Measurements from ENCODE around the gene SLC7A6OS.

The SLC7A6OS gene

DNA sequence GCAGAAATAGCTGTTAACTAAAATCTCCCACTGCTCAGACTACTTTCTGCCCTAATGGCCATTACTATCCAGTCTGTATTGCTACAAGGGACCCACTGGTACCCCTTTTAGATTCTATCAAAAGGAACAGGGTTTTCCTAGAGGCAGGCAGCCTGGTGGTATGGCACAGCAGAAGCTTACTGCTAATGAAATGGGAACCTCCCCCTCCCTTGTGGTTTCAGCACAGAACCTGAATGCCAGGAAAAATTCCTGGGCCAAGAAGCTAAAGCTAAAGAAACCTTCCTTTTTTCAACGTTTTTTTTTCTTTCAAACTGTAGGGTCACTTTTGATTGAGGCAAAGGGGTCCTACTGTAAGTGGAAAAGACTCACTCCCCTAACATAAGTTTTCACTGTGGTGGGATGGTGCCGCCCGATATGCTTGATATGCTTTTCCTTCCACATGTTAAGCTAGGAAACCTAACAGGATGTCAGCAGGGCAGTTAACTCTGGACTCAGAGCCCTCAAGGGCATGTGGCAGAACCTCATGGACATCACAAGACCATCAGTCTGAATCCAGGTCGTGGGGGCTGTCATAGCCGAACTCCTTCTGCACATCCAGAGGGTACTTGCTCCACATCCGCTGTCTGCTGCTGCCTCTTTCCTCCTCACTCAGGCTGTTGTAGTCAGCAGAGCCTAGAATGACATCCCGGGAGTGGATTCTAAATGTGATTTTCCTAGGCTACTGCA, 9.8 kb downstream of the SLC7A6OS start:
- Histone ChIP-seq H3K4me2 (ENCODE audit: insufficient read depth, low read length, poor library complexity, severe bottlenecking) (no peak overlapping the region), H3K4ac (ENCODE audit: low read length) (no peak overlapping the region), H3K18ac (ENCODE audit: low read length) (no peak overlapping the region), H2AFZ (ENCODE audit: low read length) (no peak overlapping the region), H2BK12ac (ENCODE audit: low read length) (no peak overlapping the region), H2BK5ac (ENCODE audit: low read length) (no peak overlapping the region), H3K9me3 (replicated peaks in 1 of 2; ENCODE audit: control insufficient read depth in 2 of 2, insufficient read depth in 1 of 2, low read depth in 1 of 2, low read length in 2 of 2) (no peaks in the 10 kb centered on the region), H4K91ac (ENCODE audit: low read depth, low read length, poor library complexity) (no peak overlapping the region), H3K9ac (ENCODE audit: low read depth, low read length, poor library complexity) (no peak overlapping the region), H2BK120ac (ENCODE audit: low read depth, low read length) (no peak overlapping the region), H3K4me1 (ENCODE audit: control insufficient read depth in 2 of 2, insufficient read depth in 1 of 2, low read depth in 1 of 2, low read length in 2 of 2) (no peaks in the 10 kb centered on the region), H3K79me1 (ENCODE audit: low read depth, low read length) (peaks cover 2% of the 10 kb centered on the region), H2AK5ac (ENCODE audit: low read depth, low read length) (no peak overlapping the region), H4K8ac (ENCODE audit: low read depth, low read length) (no peak overlapping the region), H3K23ac (ENCODE audit: low read depth, low read length, poor library complexity) (peak overlapping the region; percentile 13), H3K27me3 (ENCODE audit: control insufficient read depth in 3 of 3, insufficient read depth in 3 of 3, low read depth in 1 of 3, low read length in 3 of 3) (no peaks in the 10 kb centered on the region), H3K4me3 (ENCODE audit: low read length in 2 of 2) (no peak overlapping the region), H3K36me3 (replicated peaks in 1 of 2; ENCODE audit: control insufficient read depth in 2 of 2, insufficient read depth in 2 of 2, low read length in 2 of 2) (peaks cover 45 to 96% of the 10 kb centered on the region in 2 donors), H3K14ac (ENCODE audit: low read length) (no peak overlapping the region), H3K27ac (replicated peaks; ENCODE audit: low read length) (no peak overlapping the region), H2BK15ac (ENCODE audit: low read length) (no peak overlapping the region)
- DNase-seq (ENCODE audit: low spot score) = no peak
- WGBS, 2 donors (ENCODE audit: extremely low coverage in 2 of 2, insufficient read length in 2 of 2, insufficient replicate concordance in 1 of 2) = no CpG with 5 or more reads among the region's 7 CpGs

DNA sequence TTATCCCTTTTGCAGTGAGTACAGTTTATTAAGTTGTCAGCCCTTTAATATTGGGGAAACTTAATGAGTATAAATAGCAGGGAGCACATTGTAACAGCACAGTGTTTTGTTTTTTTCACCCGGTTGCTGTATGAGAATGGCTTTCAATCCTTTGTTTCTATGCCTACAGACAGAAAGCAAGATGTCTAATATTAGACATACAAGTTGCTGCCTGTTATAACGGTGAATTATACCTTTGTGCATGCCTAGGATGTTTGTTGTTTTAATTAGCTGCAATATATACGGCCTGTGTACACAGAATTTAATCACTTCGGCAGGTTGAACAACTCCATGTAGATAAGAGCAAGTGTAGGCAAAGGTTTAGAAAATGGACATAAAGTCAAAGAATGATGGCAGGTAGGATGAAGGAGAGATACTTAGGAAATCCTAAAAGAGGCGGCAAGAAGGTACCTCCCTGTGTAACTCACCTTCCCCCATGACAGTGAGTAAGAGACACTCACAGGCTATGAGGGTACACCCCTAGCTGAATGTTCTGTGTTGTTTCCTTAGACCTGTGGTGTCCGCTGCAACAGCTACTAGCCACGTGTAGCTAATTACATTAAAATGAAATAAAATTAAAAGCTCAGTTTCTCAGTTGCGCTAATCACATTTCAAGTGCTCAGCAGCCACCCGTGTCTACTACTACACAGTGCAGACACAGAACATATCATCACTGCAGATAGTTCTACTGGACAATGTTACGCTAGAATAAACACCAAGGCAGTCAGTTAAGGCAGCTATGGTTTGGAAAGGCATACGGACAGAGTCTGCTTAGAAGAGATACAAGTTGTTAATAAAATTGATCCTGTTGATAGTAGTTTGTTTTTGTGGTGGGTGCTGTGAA, 10.9 kb downstream of the SLC7A6OS start:
- WGBS, 2 donors (ENCODE audit: extremely low coverage in 2 of 2, insufficient read length in 2 of 2, insufficient replicate concordance in 1 of 2) = no CpG with 5 or more reads among the region's 11 CpGs
- Histone ChIP-seq H3K4ac (ENCODE audit: low read length) (no peak overlapping the region), H2BK12ac (ENCODE audit: low read length) (no peak overlapping the region), H3K36me3 (replicated peaks in 1 of 2; ENCODE audit: control insufficient read depth in 2 of 2, insufficient read depth in 2 of 2, low read length in 2 of 2) (peaks cover 44 to 95% of the 10 kb centered on the region in 2 donors), H3K27ac (replicated peaks; ENCODE audit: low read length) (no peak overlapping the region), H3K9me3 (replicated peaks in 1 of 2; ENCODE audit: control insufficient read depth in 2 of 2, insufficient read depth in 1 of 2, low read depth in 1 of 2, low read length in 2 of 2) (no peaks in the 10 kb centered on the region), H2BK120ac (ENCODE audit: low read depth, low read length) (no peak overlapping the region), H2AFZ (ENCODE audit: low read length) (no peak overlapping the region), H3K14ac (ENCODE audit: low read length) (no peak overlapping the region), H3K23ac (ENCODE audit: low read depth, low read length, poor library complexity) (no peak overlapping the region), H2BK5ac (ENCODE audit: low read length) (no peak overlapping the region), H3K18ac (ENCODE audit: low read length) (no peak overlapping the region), H3K4me2 (ENCODE audit: insufficient read depth, low read length, poor library complexity, severe bottlenecking) (no peak overlapping the region), H4K91ac (ENCODE audit: low read depth, low read length, poor library complexity) (no peak overlapping the region), H3K4me1 (ENCODE audit: control insufficient read depth in 2 of 2, insufficient read depth in 1 of 2, low read depth in 1 of 2, low read length in 2 of 2) (no peaks in the 10 kb centered on the region), H3K9ac (ENCODE audit: low read depth, low read length, poor library complexity) (no peak overlapping the region), H2BK15ac (ENCODE audit: low read length) (no peak overlapping the region), H3K4me3 (ENCODE audit: low read length in 2 of 2) (no peak overlapping the region), H3K27me3 (ENCODE audit: control insufficient read depth in 3 of 3, insufficient read depth in 3 of 3, low read depth in 1 of 3, low read length in 3 of 3) (no peaks in the 10 kb centered on the region), H2AK5ac (ENCODE audit: low read depth, low read length) (no peak overlapping the region), H4K8ac (ENCODE audit: low read depth, low read length) (no peak overlapping the region), H3K79me1 (ENCODE audit: low read depth, low read length) (no peaks in the 10 kb centered on the region)
- no peak for DNase-seq (ENCODE audit: low spot score)

GRCh38 chr16:68298907-68299561, 11.7 kb downstream of the SLC7A6OS start:
- no peak overlapping the region for H2BK15ac ChIP-seq (ENCODE audit: low read length)
- H2BK12ac ChIP-seq (ENCODE audit: low read length) = no peak overlapping the region
- H3K79me1 ChIP-seq (ENCODE audit: low read depth, low read length) = no peaks in the 10 kb centered on the region
- H2AK5ac ChIP-seq (ENCODE audit: low read depth, low read length) = no peak overlapping the region
- peaks cover 47 to 96% of the 10 kb centered on the region in 2 donors for H3K36me3 ChIP-seq (replicated peaks in 1 of 2; ENCODE audit: control insufficient read depth in 2 of 2, insufficient read depth in 2 of 2, low read length in 2 of 2)
- H2BK5ac ChIP-seq (ENCODE audit: low read length) = no peak overlapping the region
- H4K91ac ChIP-seq (ENCODE audit: low read depth, low read length, poor library complexity) = no peak overlapping the region
- no peak overlapping the region for H3K27ac ChIP-seq (replicated peaks; ENCODE audit: low read length)
- no peak overlapping the region for H2BK120ac ChIP-seq (ENCODE audit: low read depth, low read length)
- DNase-seq (ENCODE audit: low spot score) = no peak
- no peak overlapping the region for H3K9ac ChIP-seq (ENCODE audit: low read depth, low read length, poor library complexity)
- no peak overlapping the region for H3K18ac ChIP-seq (ENCODE audit: low read length)
- WGBS, 2 donors (ENCODE audit: extremely low coverage in 2 of 2, insufficient read length in 2 of 2, insufficient replicate concordance in 1 of 2) = no CpG with 5 or more reads among the region's 5 CpGs
- H3K23ac ChIP-seq (ENCODE audit: low read depth, low read length, poor library complexity) = no peak overlapping the region
- no peaks in the 10 kb centered on the region for H3K9me3 ChIP-seq (replicated peaks in 1 of 2; ENCODE audit: control insufficient read depth in 2 of 2, insufficient read depth in 1 of 2, low read depth in 1 of 2, low read length in 2 of 2)
- no peak overlapping the region for H3K4ac ChIP-seq (ENCODE audit: low read length)
- no peaks in the 10 kb centered on the region for H3K4me1 ChIP-seq (ENCODE audit: control insufficient read depth in 2 of 2, insufficient read depth in 1 of 2, low read depth in 1 of 2, low read length in 2 of 2)
- H2AFZ ChIP-seq (ENCODE audit: low read length) = no peak overlapping the region
- H3K4me3 ChIP-seq (ENCODE audit: low read length in 2 of 2) = no peak overlapping the region
- no peaks in the 10 kb centered on the region for H3K27me3 ChIP-seq (ENCODE audit: control insufficient read depth in 3 of 3, insufficient read depth in 3 of 3, low read depth in 1 of 3, low read length in 3 of 3)
- H3K4me2 ChIP-seq (ENCODE audit: insufficient read depth, low read length, poor library complexity, severe bottlenecking) = no peak overlapping the region
- H3K14ac ChIP-seq (ENCODE audit: low read length) = no peak overlapping the region
- H4K8ac ChIP-seq (ENCODE audit: low read depth, low read length) = no peak overlapping the region

- H3K27me3 ChIP-seq (ENCODE audit: control insufficient read depth in 3 of 3, insufficient read depth in 3 of 3, low read depth in 1 of 3, low read length in 3 of 3) = no peaks in the 10 kb centered on the region
- no peak overlapping the region for H2BK15ac ChIP-seq (ENCODE audit: low read length)
- H3K9me3 ChIP-seq (replicated peaks in 1 of 2; ENCODE audit: control insufficient read depth in 2 of 2, insufficient read depth in 1 of 2, low read depth in 1 of 2, low read length in 2 of 2) = no peaks in the 10 kb centered on the region
- H3K27ac ChIP-seq (replicated peaks; ENCODE audit: low read length) = no peak overlapping the region
- H2BK5ac ChIP-seq (ENCODE audit: low read length) = no peak overlapping the region
- WGBS, 2 donors (ENCODE audit: extremely low coverage in 2 of 2, insufficient read length in 2 of 2, insufficient replicate concordance in 1 of 2) = no CpG with 5 or more reads among the region's 3 CpGs
- H3K36me3 ChIP-seq (replicated peaks in 1 of 2; ENCODE audit: control insufficient read depth in 2 of 2, insufficient read depth in 2 of 2, low read length in 2 of 2) = peaks cover 48 to 94% of the 10 kb centered on the region in 2 donors
- no peak overlapping the region for H2BK12ac ChIP-seq (ENCODE audit: low read length)
- no peaks in the 10 kb centered on the region for H3K79me1 ChIP-seq (ENCODE audit: low read depth, low read length)
- no peak overlapping the region for H2BK120ac ChIP-seq (ENCODE audit: low read depth, low read length)
- no peak overlapping the region for H4K91ac ChIP-seq (ENCODE audit: low read depth, low read length, poor library complexity)
- H3K4me2 ChIP-seq (ENCODE audit: insufficient read depth, low read length, poor library complexity, severe bottlenecking) = no peak overlapping the region
- H4K8ac ChIP-seq (ENCODE audit: low read depth, low read length) = no peak overlapping the region
- no peak overlapping the region for H2AK5ac ChIP-seq (ENCODE audit: low read depth, low read length)
- H2AFZ ChIP-seq (ENCODE audit: low read length) = no peak overlapping the region
- no peak for DNase-seq (ENCODE audit: low spot score)
- H3K14ac ChIP-seq (ENCODE audit: low read length) = no peak overlapping the region
- H3K4me3 ChIP-seq (ENCODE audit: low read length in 2 of 2) = no peak overlapping the region
- no peak overlapping the region for H3K9ac ChIP-seq (ENCODE audit: low read depth, low read length, poor library complexity)
- H3K4me1 ChIP-seq (ENCODE audit: control insufficient read depth in 2 of 2, insufficient read depth in 1 of 2, low read depth in 1 of 2, low read length in 2 of 2) = no peaks in the 10 kb centered on the region
- no peak overlapping the region for H3K18ac ChIP-seq (ENCODE audit: low read length)
- no peak overlapping the region for H3K4ac ChIP-seq (ENCODE audit: low read length)
- H3K23ac ChIP-seq (ENCODE audit: low read depth, low read length, poor library complexity) = no peak overlapping the region
These were observed 12.4 kb downstream of the SLC7A6OS start for GRCh38 chr16:68298312-68298711.
